ENCODE measurements around the gene SPIN3.
"Not testable (repeated sequence)": the region's sequence is repeated elsewhere in the genome, so short reads cannot be mapped to it uniquely, and the experiment has no call there.

SPIN3 gene

DNA sequence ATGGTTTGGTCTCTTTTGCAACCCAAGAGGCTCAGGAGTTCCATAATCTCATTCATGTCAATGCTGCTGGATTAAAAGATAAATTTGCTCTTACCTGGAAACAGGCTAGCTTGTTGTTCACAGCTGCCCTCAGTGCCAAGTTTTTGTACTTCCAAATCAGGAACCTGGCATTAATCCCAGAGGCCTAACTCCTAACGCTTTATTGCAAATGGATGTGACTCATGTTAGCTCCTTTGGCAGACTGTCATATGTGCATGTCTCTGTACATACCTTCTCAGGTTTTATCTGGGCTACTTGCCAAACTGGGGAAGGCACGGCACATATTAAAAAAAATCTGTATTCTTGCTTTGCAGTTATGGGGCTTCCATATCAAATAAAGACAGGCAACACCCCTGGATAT lies 49.1 kb downstream of the SPIN3 start:
- not testable (repeated sequence) for H3K36me3 Mint-ChIP-seq (ENCODE audit: insufficient read depth); H3K4me3 Mint-ChIP-seq; H3K9me3 Mint-ChIP-seq; ATAC-seq (replicated peaks); H3K4me1 Mint-ChIP-seq (ENCODE audit: low read depth in 2 of 2); DNase-seq; H3K27ac Mint-ChIP-seq
- H3K27me3 Mint-ChIP-seq, result peaks cover under 1 to 16% of the 10 kb centered on the region in 2 donors

DNA sequence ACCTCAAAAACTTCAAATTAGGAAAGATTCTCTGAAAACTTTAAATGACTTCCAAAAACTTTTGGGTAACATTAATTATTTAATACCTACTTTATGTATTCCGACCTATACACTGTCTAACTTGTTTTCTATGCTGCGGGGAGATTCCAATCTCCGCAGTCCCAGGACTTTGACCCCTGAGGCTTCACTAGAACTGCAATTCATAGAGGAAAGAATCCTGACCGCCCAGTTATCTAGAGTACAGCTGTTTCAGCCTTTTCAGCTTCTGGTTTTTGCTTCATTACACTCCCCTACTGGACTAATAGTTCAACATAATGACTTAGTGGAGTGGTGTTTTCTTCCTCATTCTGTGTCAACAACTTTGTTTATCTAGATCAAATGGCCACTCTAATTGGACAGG lies 50.1 kb downstream of the SPIN3 start:
- not testable (repeated sequence) for H3K4me3 Mint-ChIP-seq; H3K4me1 Mint-ChIP-seq (ENCODE audit: low read depth in 2 of 2); H3K9me3 Mint-ChIP-seq; H3K36me3 Mint-ChIP-seq (ENCODE audit: insufficient read depth); DNase-seq; ATAC-seq (replicated peaks); H3K27ac Mint-ChIP-seq
- H3K27me3 Mint-ChIP-seq, result peaks cover 8 to 15% of the 10 kb centered on the region in 2 donors

DNA sequence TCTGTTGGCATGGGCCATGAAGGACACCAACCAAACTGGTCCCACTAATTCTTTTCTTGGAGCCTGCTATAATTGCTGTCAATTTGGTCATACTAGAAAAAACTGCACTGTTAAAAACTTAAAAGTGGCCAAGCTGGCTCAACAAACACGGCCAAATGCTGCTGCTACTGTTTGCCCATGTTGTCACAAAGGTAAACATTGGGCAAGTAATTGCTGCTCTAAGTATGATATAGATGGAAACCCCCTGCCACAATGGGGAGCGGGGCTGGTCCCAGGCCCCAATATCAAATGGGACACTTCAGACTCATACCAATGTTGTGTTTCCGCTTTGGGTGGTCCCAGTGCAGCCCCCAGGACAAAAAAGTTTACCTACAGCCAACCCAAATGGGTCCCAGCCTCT lies 52.1 kb downstream of the SPIN3 start:
- ATAC-seq (replicated peaks), result no peak
- DNase-seq, result no peak
- Mint-ChIP-seq H3K27ac (no peak overlapping the region), H3K4me3 (no peak overlapping the region), H3K9me3 (peaks cover 0 to 2% of the 10 kb centered on the region in 2 donors), H3K36me3 (ENCODE audit: insufficient read depth) (no peaks in the 10 kb centered on the region), H3K4me1 (ENCODE audit: low read depth in 2 of 2) (no peaks in the 10 kb centered on the region), H3K27me3 (peaks cover 8 to 15% of the 10 kb centered on the region in 2 donors)
